ENCODE results near the gene STX12.
"Not testable (repeated sequence)": the region's sequence is repeated elsewhere in the genome, so short reads cannot be mapped to it uniquely, and the experiment has no call there.

Gene STX12

DNA sequence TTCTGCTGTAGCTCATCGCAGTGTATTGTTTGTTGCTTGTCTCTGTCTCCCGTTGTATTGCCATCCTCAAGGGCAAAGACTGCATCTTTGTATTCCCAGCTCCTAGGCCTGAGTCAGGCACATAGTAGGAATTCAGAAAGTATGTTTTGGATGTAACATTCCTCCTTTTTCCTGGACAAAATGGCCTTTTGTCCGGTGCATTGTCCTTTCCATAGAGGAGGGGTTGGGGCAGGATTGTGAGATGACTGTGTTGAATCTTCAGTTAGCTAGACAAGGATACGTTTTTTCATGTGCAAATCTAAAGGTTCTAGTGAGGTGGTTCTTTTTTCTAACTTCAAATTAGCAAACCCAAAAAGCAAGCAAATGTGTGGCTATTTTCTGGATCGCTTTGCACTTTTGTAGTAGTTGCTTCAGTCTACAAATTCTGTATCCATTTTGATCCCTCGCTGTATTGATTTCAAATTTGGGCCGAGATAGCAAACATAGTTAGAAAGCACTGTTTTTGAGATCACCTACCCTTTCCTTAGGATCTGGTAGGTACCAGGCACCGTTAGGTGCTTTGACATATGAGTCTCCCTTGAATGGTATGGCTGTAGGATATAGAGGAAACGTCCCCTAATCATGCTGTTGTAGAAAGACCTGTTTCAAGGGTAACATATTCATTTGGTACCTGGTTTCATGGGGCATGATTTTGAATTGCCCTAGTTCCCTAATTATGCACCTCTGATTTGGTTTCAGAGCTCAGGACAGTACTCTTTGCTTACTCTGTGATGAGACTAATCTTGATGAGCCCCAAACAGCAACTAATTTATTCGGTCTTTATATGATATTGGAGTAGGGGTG, 58.8 kb downstream of the STX12 start:
- no peak for DNase-seq

DNA sequence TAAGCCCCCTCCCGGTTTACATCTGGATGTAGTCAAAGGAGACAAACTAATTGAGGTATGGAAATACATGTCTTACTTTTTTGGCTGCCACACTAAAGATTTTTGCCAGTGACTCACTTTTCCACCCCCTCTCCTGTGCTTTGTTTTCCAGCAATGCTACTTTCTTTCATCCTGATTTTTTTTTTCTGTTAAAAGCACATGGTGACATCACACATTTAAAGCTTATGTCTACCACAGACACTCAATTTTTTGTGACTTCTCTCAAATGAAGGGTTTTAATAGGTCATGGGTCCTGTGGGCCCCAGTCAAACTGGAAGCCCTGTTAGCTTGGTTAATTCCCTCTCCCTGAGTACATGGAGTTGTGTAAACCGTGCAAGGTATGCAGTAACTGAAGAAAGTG, 59.7 kb downstream of the STX12 start:
- no peak for DNase-seq

DNA sequence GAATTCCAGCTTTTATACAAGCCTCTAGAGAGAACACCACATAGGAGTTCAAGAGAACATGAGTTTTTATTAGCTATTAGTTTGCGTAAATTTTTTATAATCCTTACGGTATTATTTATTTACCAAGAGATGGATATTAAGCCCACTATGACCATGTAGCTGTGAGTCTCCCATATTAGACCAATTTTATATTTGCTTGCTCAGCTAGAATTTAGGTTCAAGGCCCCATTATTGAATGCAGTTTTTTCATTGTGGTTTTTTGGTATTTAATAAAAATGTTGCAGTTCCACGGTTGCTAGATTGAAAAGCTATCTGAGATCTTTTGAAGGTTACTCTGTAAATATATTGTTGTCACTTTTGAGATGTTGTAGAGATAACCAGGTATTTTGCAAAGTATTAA, 60.5 kb downstream of the STX12 start:
- DNase-seq, result no peak

DNA sequence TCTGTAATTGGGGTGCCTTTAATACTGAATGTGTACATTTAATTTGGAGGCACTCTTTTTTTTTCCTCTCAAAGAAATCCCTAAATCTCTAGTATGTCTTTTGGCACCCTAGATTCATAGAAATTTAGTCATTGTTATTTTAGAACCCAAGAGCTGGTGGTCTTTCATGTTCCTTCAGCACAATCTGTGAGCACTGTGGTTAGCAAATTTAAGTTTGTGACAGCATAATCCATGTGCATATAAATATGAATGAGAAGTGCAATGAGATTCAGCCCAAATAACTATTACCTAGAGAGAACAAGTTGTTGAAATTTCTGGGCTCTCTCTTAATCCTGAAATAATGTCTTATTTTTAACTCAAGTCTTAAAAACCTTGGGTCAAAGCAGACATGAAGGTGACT, 62.0 kb downstream of the STX12 start:
- DNase-seq, result no peak

DNA sequence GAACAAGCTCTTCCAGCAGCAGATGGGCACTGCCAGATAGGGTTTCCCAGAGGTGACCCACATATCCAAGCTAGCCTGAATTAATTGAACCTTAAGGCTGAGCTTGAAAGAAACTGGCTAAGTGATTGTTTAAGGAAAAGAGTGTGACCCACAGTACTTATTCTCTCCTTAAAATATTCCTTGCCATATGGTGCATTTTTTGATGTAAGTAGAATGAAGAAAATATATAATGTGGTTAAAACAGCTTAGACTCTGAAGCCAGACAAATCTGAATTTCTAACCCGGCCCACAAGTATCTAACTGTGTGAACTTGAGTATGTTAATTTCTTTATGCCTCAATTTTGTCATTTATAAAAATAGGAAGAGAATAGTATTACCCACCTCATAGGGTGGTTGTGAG, 62.5 kb downstream of the STX12 start:
- DNase-seq, result no peak

DNA sequence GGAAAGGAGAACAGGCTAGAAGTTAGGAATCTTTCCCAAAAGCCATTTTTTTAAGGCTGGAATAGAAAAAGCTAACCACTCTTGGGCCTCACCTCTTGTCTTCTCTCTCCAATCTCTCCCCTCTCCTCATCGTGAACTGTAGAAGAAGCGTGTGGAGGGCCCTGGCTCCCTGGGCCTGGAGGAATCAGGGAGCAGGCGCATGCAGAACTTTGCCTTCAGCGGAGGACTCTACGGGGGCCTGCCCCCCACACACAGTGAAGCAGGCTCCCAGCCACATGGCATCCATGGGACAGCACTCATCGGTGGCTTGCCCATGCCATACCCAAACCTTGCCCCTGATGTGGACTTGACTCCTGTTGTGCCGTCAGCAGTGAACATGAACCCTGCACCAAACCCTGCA, 76.9 kb downstream of the STX12 start:
- no peak for DNase-seq

DNA sequence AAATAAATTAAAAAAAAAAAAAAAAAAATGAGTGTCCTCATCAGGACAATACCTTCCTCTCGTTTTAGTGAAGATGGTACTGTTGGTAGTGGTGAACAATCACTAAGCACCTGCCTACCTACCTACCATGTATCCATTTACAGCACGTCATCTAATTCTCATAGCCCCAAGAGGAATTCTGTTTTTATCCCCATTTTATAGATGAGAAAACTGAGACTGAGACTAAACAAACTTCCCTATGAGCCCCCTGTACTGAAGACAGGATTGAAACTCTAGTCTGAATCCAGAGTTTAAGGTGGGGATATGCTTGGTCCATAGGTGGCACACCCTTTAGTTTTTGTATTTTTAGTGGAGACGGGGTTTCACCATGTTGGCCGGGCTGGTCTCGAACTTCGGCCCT, 82.1 kb downstream of the STX12 start:
- no peak for DNase-seq

DNA sequence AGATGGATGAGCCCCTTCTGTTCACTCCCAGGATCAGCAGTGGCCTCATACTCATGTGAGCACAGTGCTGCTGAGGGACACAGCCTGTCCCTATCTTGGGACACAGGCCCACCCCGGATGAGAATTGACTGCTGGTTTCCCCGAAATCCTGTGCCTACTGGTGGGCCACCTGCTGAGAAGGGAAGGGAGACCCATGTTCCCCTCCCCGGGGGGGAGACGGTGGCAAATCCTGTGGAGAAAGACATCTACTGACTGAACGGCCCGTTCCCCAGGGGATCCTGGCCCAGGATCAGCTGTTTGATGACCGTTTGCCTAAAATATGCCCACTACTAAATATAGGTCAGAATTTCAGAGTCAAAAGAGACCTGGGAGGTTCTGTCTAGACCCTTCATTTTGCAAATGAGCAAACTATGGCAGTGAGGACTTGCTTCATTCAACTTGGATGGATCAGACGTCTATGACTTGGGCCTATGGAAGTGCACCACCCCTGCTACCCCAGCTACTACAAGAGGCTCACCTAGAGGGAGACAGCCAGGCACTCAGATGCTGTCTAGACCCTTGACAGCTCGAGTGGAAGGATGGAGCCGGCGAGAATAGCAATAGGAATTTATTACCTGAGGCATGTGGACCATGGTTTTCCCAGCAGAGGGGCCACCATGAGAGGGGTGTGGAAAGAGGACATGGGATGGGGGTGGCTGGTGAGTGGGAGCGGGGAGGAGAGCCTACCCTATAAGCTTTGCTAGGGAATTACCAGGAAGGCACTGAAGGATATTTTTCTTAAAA, 83.7 kb downstream of the STX12 start:
- DNase-seq, result no peak

DNA sequence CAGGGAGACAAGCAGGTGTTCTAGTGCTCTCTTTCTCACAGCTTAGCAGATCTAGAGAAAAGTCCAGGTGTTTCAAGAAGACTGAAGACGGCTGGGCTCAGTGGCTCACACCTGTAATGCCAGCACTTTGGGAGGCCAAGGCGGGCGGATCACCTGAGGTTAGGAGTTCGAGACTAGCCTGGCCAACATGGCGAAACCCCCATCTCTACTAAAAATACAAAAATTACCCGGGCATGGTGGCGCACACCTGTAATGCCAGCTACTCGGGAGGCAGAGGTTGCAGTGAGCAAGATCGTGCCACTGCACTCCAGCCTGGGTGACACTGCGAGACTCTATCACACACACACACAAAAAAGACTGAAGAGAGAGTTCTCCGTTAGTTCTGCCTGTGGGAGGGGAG, 84.5 kb downstream of the STX12 start:
- not testable (repeated sequence) for DNase-seq

DNA sequence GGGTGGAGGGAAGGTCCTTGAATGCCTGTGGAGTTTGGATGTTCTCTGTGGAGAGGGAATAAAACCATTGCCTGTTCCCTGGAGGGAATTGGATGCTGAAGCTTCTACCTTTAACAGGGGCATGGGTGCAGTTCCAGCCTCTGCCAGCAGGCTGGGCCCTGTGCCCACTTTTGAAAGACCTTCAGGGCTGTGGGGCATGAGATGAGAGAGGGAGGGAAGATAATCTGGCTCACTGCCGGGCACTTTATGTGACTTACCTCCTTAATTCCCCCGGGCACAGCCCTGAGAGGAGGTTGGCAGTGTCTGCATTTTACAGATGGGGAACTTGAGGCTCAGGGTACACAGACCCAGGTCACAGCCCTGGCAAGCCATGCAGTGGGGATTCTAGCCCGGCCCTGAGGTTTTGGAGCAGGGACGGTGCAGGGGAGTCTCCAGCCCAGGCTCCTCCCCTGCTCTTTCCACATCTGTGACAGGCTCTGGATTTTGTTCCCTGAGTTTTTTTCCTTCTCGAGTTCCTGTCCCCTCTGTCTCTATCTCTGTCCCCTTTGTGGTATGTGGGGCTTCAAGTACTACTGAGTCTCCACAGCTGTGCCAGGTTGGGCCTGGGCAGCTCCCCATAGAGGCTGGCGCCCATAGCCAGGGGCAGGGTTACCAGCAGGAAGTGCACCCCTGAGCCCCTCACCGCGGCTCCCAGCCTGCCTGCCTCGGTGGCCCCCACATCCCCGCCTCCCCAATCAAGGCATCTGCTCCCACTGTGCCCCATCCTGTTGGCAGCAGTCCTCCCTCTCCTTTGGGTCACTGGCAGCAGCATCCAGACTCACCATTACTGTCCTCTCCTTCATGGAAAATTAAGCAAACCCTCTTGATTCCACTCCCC, 85.3 kb downstream of the STX12 start:
- DNase-seq, result peak; percentile 84 to 87

DNA sequence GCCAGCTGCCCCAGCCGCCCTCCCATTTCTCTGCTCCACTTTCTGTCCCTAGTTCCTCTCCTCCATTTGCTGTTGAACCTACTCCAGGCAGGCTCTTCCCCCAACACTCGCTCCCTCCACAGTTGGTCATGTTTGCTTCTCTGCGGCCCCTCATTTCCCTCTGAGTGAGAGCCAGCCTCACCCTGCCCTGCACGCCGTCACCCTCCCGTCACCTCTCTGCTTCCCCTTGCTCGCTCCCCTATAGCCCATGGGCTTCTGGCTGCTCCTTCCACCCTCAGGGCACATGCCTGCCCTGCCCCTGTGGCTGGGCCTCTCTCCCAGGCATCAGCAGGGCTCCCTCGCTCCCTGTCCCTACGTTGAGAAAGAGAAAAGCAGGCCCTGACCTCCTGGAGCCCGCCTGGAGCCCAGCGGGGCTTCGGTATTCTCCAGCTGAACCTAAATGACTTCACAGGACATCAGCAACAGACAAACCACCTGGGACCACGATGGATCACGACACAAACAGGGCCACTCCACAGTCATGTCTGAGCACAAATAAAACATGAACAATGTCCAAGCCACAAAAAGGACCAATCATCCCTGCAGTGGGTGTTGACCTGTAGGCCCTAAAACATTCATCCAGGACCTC, 86.0 kb downstream of the STX12 start:
- DNase-seq, result no peak

DNA sequence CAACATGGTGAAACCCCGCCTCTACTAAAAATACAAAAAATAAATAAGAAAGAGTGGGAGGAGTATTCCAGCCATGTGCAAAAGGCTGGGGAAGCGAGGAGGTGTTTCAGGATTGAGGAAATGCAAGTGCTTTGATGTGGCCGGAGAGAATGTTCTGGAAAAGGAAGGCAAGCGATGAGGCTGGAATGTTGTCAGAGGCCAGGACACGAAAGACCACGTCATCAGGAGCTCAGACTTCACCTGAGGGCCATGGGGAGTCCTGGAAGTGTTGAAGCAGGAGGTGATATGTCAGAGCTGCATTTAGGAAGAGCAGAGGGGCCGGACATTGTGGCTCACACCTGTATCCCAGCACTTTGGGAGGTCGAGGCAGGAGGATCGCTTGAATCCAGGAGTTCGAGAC, 88.4 kb downstream of the STX12 start:
- DNase-seq, result no peak

DNA sequence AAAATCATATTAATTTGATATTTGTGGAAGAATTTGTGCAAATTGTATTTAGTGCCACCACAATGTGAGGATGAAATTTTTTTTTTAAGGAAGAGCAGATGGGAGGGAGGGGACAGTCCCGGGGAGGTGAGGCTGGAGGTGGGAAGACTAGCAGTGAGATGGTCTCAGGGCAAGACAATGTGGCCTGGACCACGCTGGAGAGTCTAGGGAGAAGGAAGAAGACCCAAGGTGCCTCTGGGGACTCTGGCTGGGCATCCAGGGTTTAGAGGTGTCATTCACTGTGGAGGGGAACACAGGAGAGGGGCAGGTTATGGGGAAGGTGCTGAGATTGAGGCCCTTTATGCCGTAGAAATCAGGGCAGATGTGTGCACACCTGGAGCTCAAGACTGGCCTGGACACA, 89.0 kb downstream of the STX12 start:
- no peak for DNase-seq

DNA sequence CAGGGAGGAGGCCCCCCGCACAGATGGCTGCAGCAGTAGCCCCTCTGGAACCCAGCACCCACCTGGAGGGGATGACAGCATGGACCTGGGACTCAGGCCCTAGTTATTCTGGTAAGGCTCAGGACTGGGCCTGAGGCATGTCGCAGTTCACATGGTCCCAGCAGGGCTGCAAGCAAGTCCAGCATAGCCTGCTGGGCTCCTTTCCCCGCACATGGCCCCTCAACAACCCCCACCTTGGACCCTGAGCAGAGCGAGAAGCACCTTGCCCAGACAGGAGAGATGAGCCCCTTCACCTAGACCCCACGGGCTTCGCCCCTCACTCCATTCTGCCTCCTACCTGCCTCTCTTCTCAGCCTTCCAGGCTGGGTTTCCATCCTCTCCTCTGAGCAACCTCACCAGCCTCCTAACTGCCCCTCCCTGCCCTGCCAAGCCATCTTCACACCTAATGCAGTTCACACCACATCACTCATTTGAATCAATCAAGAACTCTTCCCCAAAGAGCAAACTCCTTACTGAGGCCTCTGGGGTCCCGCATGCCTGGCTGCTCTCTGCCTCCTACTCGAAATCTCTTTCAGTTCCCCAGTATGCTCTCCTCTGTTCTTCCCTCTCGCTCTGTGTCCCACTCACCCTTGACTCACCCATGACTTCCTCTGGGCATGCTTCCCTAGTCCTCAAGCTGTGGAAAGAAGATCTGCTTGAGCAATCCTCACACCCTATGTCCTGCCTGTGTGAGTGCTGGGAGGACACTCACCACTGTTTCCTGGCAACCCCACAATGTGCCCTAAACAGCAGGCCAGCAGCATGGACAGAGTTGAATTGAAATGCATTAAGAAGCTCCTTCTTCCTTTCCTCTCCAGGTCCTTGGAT, 89.9 kb downstream of the STX12 start:
- peak; percentile 37 to 79 for DNase-seq

DNA sequence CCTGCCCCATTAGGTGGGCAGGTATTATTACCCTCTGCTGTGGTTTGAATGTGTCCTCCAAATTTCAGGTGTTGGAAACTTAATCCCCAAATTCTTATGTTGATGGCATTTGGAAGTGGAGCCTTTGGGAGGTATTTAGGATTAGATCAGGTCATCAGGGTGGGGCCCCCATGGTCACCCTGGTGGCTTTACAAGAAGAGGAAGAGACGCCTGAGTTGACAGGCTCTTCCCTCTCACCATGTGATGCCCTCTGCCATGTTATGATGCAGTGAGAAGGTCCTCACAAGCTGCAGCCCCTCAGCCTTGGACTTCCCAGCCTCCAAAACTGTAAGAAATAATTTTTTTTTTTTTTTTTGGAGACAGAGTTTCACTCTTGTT, 90.5 kb downstream of the STX12 start:
- DNase-seq, result peak in 1 of 2 donors; percentile 55

DNA sequence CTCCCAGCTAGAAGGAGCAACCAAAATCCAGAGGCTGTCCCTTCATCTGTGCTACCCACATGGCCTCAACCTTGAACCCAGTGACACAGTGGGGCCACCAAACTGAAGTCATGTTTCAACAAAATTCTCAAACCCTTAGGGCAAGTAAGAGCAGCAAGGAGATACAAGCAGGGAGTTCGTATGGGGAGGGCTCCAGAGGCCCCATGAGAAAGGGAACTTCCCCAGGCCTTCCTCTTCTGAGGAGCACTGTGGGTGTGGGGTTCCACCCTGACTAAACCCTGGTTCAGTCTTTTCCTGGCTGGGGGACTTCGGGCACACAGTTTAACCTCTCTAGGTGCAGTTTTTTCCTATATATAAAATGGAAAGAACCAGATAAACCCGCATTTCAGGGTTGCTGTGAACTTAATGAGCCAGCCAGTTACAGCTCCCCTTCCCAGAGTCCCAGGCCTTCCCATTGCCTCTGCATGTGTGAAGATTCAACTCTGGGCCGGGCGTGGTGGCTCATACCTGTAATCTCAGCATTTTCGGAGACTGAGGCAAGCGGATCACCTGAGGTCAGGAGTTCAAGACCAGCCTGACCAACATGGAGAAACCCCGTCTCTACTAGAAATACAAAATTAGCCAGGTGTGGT, 91.4 kb downstream of the STX12 start:
- DNase-seq, result peak; percentile 51 to 61

DNA sequence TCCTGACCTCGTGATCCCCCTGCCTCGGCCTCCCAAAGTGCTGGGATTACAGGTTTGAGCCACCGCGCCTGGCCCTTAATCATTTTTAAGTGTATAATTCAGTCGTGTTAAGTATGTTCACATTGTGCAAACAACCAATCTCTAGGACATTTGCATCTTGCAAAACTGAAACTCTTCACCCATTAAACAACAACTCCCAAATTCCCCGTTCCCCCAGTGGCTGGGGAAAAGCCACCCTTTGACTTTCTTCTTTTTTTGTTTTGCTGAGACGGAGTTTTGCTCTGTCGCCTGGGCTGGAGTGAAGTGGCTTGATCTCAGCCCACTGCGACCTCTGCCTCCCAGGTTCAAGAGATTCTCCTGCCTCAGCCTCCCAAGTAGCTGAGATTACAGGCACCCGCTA, 92.8 kb downstream of the STX12 start:
- DNase-seq, result no peak

DNA sequence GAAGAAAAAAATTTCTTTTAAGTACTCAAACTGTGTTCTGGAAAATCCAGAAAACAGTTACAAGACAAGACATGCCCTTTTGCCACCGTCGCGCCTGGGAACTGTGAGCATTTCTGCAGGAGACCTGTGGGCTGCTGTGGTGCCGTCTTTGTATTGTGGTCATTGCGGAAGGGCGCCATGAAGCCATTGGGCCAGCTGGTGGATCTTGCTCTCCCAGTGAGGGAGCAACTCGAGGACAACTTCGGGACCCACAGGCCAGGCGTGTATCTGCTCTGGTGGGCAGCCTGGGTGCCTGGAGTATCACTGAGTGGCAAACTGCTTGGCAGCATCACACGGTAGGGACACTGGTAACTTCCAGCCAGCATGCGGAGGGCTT, 95.5 kb downstream of the STX12 start:
- DNase-seq, result no peak

DNA sequence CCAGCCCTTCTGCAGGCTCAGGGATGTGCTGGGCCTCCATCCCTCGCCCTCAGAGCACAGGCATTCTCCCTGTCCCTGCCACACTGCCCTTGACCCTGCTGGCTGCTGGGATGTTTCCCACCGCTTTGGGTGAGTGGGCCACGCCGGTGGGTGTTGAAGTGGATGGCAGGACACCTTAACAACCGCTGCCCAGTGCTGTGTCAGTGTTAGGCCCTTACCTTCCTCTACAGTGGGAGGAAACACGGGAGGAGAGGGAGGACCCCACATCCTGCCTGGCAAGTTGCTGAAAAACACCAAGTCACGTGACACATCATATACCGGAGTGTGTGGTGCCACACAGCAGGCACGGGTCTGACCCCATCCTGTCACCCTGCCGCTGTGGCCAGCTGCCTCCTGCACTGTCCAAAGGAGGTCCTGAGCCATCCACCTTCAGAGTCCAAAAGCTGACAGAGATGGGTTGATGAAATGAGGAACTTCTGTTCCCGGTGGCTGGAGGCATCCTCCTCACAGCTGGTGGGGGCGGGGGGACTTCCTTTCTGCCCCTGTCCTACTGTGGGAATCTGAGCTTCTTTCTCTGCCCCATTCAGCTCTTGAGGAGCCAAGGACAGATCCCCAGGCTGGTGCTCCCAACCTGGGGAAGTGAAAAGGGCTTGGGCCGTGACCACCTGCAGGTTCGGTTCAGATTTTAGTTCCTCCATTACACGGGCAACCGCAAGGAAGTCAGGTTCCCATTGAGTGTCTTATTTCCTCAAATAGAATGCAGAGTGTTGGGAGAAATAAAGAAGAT, 96.1 kb downstream of the STX12 start:
- DNase-seq, result peak; percentile 65 to 81

DNA sequence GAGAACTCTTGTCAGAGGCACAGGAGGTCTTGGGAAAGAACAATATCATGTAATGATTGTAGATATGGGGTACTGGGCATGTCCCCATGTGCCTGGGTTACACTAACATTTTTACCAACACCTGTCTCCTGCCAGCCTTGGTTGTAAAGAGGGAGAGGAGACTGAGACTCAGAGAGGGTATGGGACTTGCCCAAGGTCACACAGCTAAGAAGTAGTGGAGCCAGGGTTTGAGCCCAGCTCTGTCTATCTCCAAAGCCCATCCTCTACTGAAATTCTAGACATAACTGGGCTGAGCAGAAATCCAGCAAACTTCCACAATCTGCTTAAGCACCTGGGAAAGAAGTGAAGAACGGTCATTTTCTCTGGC, 96.7 kb downstream of the STX12 start:
- no peak for DNase-seq

DNA sequence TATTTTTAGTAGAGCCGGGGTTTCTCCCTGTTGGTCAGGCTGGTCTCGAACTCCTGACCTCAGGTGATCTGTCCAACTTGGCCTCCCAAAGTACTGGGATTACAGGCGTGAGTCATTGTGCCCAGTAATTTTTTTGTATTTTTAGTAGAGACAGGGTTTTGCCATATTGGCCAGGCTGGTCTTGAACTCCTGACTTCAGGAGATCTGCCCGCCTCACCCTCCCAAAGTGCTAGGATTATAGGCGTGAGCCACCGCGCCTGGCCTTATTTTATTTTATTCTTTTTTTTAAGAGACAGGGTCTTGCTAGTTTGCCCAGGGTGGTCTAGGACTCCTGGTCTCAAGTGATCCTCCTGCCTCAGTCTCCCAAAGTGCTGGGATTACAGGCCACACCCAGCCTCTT, 98.1 kb downstream of the STX12 start:
- not testable (repeated sequence) for DNase-seq
